Karpas-422 (cell line): ENCODE data around the gene FGFR3. TPM values are rescaled to one million over a fixed set of nuclear protein-coding genes. Genes with fewer than 3 reads are reported as not detected.

Experiments used
- DNase-seq: peaks from one replicate; pipeline ENCODE4 v3.0.0-alpha.2; 2015
- H2AFZ ChIP-seq: fragments of 200-600 bp; sonication (generic); 2 replicates; pipeline ENCODE4 v1.6.1; 2014; ENCODE audit warnings: antibody characterized with exemption, low read length, mixed read lengths
- H3K27ac ChIP-seq: fragments of 200-600 bp; sonication (generic); 2 replicates; pipeline ENCODE4 v1.5.1; 2014; ENCODE audit warnings: mild to moderate bottlenecking, low read length, moderate library complexity
- H3K27me3 ChIP-seq: fragments of 200-600 bp; sonication (generic); 2 replicates; pipeline ENCODE4 v1.6.1; 2014; ENCODE audit warnings: low read length, mixed read lengths
- H3K36me3 ChIP-seq: fragments of 200-600 bp; sonication (generic); 2 replicates; pipeline ENCODE4 v1.6.1; 2014; ENCODE audit warnings: low read length, mixed read lengths; ENCODE audit not compliant: insufficient read depth
- H3K4me1 ChIP-seq: fragments of 200-600 bp; sonication (generic); 2 replicates; pipeline ENCODE4 v1.6.1; 2014; ENCODE audit warnings: mild to moderate bottlenecking, low read length, mixed read lengths
- H3K4me2 ChIP-seq: fragments of 200-600 bp; sonication (generic); 2 replicates; pipeline ENCODE4 v1.6.1; 2014; ENCODE audit warnings: low read length, low read depth, mild to moderate bottlenecking; ENCODE audit not compliant: poor library complexity, severe bottlenecking
- H3K4me3 ChIP-seq: fragments of 200-600 bp; sonication (generic); 2 replicates; pipeline ENCODE4 v1.5.1; 2014; ENCODE audit warnings: mild to moderate bottlenecking, antibody characterized with exemption, low read length, mixed read lengths
- H3K79me2 ChIP-seq: fragments of 200-600 bp; sonication (generic); 2 replicates; pipeline ENCODE4 v1.6.1; 2014; ENCODE audit warnings: mild to moderate bottlenecking, low read length, mixed read lengths
- H3K9ac ChIP-seq: fragments of 200-600 bp; sonication (generic); 2 replicates; pipeline ENCODE4 v1.6.0; 2014; ENCODE audit warnings: low read length
- H3K9me2 ChIP-seq: fragments of 200-600 bp; sonication (generic), shearing (Covaris generic); replicated peaks from 2 replicates; pipeline ENCODE4 v1.6.0; 2014; ENCODE audit warnings: mild to moderate bottlenecking, low read length, moderate library complexity; ENCODE audit not compliant: insufficient read depth
- H3K9me3 ChIP-seq: fragments of 300-700, 200-600 bp; sonication (generic); 2 replicates; pipeline ENCODE4 v1.6.1; 2014; ENCODE audit warnings: low read length, mixed read lengths
- H4K20me1 ChIP-seq: fragments of 200-600 bp; sonication (generic); 2 replicates; pipeline ENCODE4 v1.6.1; 2014; ENCODE audit warnings: mild to moderate bottlenecking, antibody characterized with exemption, low read length, low read depth; ENCODE audit not compliant: insufficient read depth
- total RNA-seq: library from RNA; depleted of rRNA; stranded (reverse); fragments of >200 nt; shearing (Covaris generic); gene quantifications from 2 replicates; pipeline ENCODE4 v1.2.3, GENCODE V29; 2014; ENCODE audit warnings: low replicate concordance

FGFR3 gene
- total RNA-seq, 1 experiment from 2014 or later = not detected

GRCh38 chr4:1765409-1766072 is 27.6 kb upstream of the FGFR3 start:
- Histone ChIP-seq H3K9ac (no peak overlapping the region), H3K9me3 (no peaks in the 10 kb centered on the region)

GRCh38 chr4:1766106-1767060 is 26.7 kb upstream of the FGFR3 start:
- Histone ChIP-seq H3K4me2 (peak overlapping the region; percentile 47), H4K20me1 (peaks cover 20% of the 10 kb centered on the region; the same call in 1 of the 2 replicates), H3K4me1 (peaks cover 37% of the 10 kb centered on the region), H3K36me3 (no peaks in the 10 kb centered on the region), H3K9me3 (no peaks in the 10 kb centered on the region), H3K27ac (no peak overlapping the region), H3K79me2 (no peaks in the 10 kb centered on the region), H3K4me3 (no peak overlapping the region), H2AFZ (no peak overlapping the region), H3K27me3 (no peaks in the 10 kb centered on the region), H3K9ac (no peak overlapping the region), H3K9me2 (no peaks in the 10 kb centered on the region)
- DNase-seq = no peak

More at GRCh38 chr4:1765409-1766072, 27.6 kb upstream of the FGFR3 start:
- Histone ChIP-seq H3K79me2 (no peaks in the 10 kb centered on the region), H2AFZ (no peak overlapping the region), H3K9me2 (no peaks in the 10 kb centered on the region), H3K4me1 (peaks cover 31% of the 10 kb centered on the region), H3K4me3 (no peak overlapping the region), H4K20me1 (peaks cover 20% of the 10 kb centered on the region; the same call in 1 of the 2 replicates), H3K36me3 (no peaks in the 10 kb centered on the region), H3K4me2 (no peak overlapping the region), H3K27me3 (no peaks in the 10 kb centered on the region), H3K27ac (no peak overlapping the region)
- DNase-seq = no peak

- H3K79me2 ChIP-seq = no peaks in the 10 kb centered on the region
- peaks cover 21% of the 10 kb centered on the region; the same call in 1 of the 2 replicates for H4K20me1 ChIP-seq
- H3K36me3 ChIP-seq = no peaks in the 10 kb centered on the region
- H3K9me3 ChIP-seq = no peaks in the 10 kb centered on the region
- no peak overlapping the region for H3K9ac ChIP-seq
- peaks cover 44% of the 10 kb centered on the region for H3K4me1 ChIP-seq
- H3K4me2 ChIP-seq = peak overlapping the region; percentile 47
- no peaks in the 10 kb centered on the region for H3K27me3 ChIP-seq
- H3K27ac ChIP-seq = no peak overlapping the region
- H2AFZ ChIP-seq = no peak overlapping the region
- no peak overlapping the region for H3K4me3 ChIP-seq
- DNase-seq = peak; percentile 89
- H3K9me2 ChIP-seq = no peaks in the 10 kb centered on the region
Observed at GRCh38 chr4:1767061-1767769, 25.9 kb upstream of the FGFR3 start.

GRCh38 chr4:1767770-1768366 is 25.2 kb upstream of the FGFR3 start:
- Histone ChIP-seq H3K9ac (peak overlapping the region; percentile 45; the same call in 1 of the 2 replicates), H3K9me3 (no peaks in the 10 kb centered on the region), H3K27ac (no peak overlapping the region), H4K20me1 (peaks cover 26% of the 10 kb centered on the region; the same call in 1 of the 2 replicates), H3K79me2 (no peaks in the 10 kb centered on the region), H3K27me3 (no peaks in the 10 kb centered on the region), H3K4me2 (peak overlapping the region; percentile 70), H3K36me3 (no peaks in the 10 kb centered on the region), H3K4me3 (peak overlapping the region; percentile 52; the same call in 1 of the 2 replicates), H3K4me1 (peaks cover 46% of the 10 kb centered on the region), H2AFZ (no peak overlapping the region), H3K9me2 (no peaks in the 10 kb centered on the region)
- DNase-seq = peak; percentile 76

GRCh38 chr4:1768367-1769034 is 24.6 kb upstream of the FGFR3 start:
- no peaks in the 10 kb centered on the region for H3K79me2 ChIP-seq
- no peak overlapping the region for H3K27ac ChIP-seq
- DNase-seq = no peak
- peaks cover 50% of the 10 kb centered on the region for H3K4me1 ChIP-seq
- H3K4me2 ChIP-seq = peak overlapping the region; percentile 70
- no peaks in the 10 kb centered on the region for H3K36me3 ChIP-seq
- no peaks in the 10 kb centered on the region for H3K27me3 ChIP-seq
- no peaks in the 10 kb centered on the region for H3K9me2 ChIP-seq
- no peaks in the 10 kb centered on the region for H3K9me3 ChIP-seq
- peak overlapping the region; percentile 52; the same call in 1 of the 2 replicates for H3K4me3 ChIP-seq
- H2AFZ ChIP-seq = no peak overlapping the region
- no peak overlapping the region for H3K9ac ChIP-seq
- peaks cover 26% of the 10 kb centered on the region; the same call in 1 of the 2 replicates for H4K20me1 ChIP-seq

- H3K9me3 ChIP-seq = no peaks in the 10 kb centered on the region
- H3K79me2 ChIP-seq = no peaks in the 10 kb centered on the region
- H4K20me1 ChIP-seq = peaks cover 26% of the 10 kb centered on the region; the same call in 1 of the 2 replicates
- DNase-seq = no peak
- H3K9me2 ChIP-seq = no peaks in the 10 kb centered on the region
- H3K4me3 ChIP-seq = no peak overlapping the region
- H2AFZ ChIP-seq = no peak overlapping the region
- peaks cover 51% of the 10 kb centered on the region for H3K4me1 ChIP-seq
- no peaks in the 10 kb centered on the region for H3K27me3 ChIP-seq
- H3K27ac ChIP-seq = no peak overlapping the region
- no peaks in the 10 kb centered on the region for H3K36me3 ChIP-seq
- H3K4me2 ChIP-seq = no peak overlapping the region
- H3K9ac ChIP-seq = no peak overlapping the region
Observed at GRCh38 chr4:1769692-1770091, 23.4 kb upstream of the FGFR3 start.

- Histone ChIP-seq H2AFZ (no peak overlapping the region), H3K9me3 (no peaks in the 10 kb centered on the region), H3K4me3 (no peak overlapping the region), H4K20me1 (peaks cover 26% of the 10 kb centered on the region; the same call in 1 of the 2 replicates), H3K9me2 (no peaks in the 10 kb centered on the region), H3K9ac (no peak overlapping the region), H3K4me1 (peaks cover 51% of the 10 kb centered on the region), H3K79me2 (no peaks in the 10 kb centered on the region), H3K4me2 (no peak overlapping the region), H3K27me3 (no peaks in the 10 kb centered on the region), H3K36me3 (no peaks in the 10 kb centered on the region), H3K27ac (no peak overlapping the region)
- no peak for DNase-seq
Observed at GRCh38 chr4:1770245-1770644, 22.8 kb upstream of the FGFR3 start.
